ENCODE measurements around the gene FAM90A26.
"Not testable (repeated sequence)": the region's sequence is repeated elsewhere in the genome, so short reads cannot be mapped to it uniquely, and the experiment has no call there.

DNA sequence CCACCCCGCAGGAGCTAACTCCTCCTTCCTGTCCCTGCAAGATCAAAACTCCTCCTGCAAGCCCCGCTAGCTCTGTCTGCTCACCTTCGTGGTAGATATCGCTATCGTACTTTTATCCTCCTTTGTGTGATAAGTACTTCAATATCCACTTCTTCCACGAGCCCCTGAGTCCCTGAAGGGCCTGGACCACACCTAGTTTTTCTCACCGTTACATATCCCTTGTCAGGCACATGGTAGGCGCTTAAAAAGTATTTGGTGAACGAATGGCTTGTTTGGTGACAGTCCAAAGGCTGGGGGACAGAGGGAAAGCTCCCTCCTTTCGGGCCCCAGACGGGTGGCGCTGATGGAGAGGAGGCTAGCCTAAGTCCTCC is 18.4 kb upstream of the FAM90A26 start:
- TF ChIP-seq, protein P1, sequence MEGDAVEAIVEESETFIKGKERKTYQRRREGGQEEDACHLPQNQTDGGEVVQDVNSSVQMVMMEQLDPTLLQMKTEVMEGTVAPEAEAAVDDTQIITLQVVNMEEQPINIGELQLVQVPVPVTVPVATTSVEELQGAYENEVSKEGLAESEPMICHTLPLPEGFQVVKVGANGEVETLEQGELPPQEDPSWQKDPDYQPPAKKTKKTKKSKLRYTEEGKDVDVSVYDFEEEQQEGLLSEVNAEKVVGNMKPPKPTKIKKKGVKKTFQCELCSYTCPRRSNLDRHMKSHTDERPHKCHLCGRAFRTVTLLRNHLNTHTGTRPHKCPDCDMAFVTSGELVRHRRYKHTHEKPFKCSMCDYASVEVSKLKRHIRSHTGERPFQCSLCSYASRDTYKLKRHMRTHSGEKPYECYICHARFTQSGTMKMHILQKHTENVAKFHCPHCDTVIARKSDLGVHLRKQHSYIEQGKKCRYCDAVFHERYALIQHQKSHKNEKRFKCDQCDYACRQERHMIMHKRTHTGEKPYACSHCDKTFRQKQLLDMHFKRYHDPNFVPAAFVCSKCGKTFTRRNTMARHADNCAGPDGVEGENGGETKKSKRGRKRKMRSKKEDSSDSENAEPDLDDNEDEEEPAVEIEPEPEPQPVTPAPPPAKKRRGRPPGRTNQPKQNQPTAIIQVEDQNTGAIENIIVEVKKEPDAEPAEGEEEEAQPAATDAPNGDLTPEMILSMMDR (IDR thresholded peaks at IDR 0.05), result not testable (repeated sequence)
- not testable (repeated sequence) for TF ChIP-seq POLR2A (IDR thresholded peaks at IDR 0.05)
